Liver (tissue), 9 donors: Measurements from ENCODE around the gene KCNQ4. TPM values are rescaled to one million over a fixed set of nuclear protein-coding genes. Genes with fewer than 3 reads are reported as not detected.

Source experiments
- DNase-seq: peaks from one replicate; pipeline ENCODE4 v3.0.0-alpha.2; 2017; ENCODE audit warnings: low spot score
- H3K27ac ChIP-seq, 2 donors: one replicate each; pipeline ENCODE4 v1.7.0; 2013; ENCODE audit warnings: inconsistent platforms in 2 of 2, low read length in 2 of 2, control low read depth in 1 of 2, low read depth in 1 of 2, mild to moderate bottlenecking in 1 of 2
- H3K27me3 ChIP-seq, 4 donors: one replicate each; pipeline versions ENCODE4 v1.6.1 to v1.7.0; 2013; ENCODE audit warnings: low read length in 3 of 4, inconsistent platforms in 1 of 4, mild to moderate bottlenecking in 1 of 4, moderate library complexity in 1 of 4; ENCODE audit not compliant: control insufficient read depth in 4 of 4, insufficient read depth in 4 of 4
- H3K36me3 ChIP-seq, 4 donors: one replicate each; pipeline versions ENCODE4 v1.6.1 to v1.7.0; 2013; ENCODE audit warnings: low read length in 3 of 4, mild to moderate bottlenecking in 3 of 4, low read depth in 1 of 4, moderate library complexity in 1 of 4; ENCODE audit not compliant: control insufficient read depth in 4 of 4, insufficient read depth in 3 of 4
- H3K4me1 ChIP-seq, 4 donors: one replicate each; pipeline versions ENCODE4 v1.6.1 to v1.7.0; 2013; ENCODE audit warnings: low read length in 3 of 4, mild to moderate bottlenecking in 3 of 4, moderate library complexity in 1 of 4; ENCODE audit not compliant: control insufficient read depth in 4 of 4, insufficient read depth in 4 of 4
- H3K4me3 ChIP-seq, 3 donors: one replicate each; pipeline versions ENCODE4 v1.6.1 to v1.7.0; 2013; ENCODE audit warnings: low read length in 3 of 3, control low read depth in 1 of 3, low read depth in 1 of 3, mild to moderate bottlenecking in 1 of 3
- H3K9ac ChIP-seq, 2 donors: one replicate each; pipeline ENCODE4 v1.7.0; 2013; ENCODE audit warnings: low read length in 2 of 2, mild to moderate bottlenecking in 2 of 2, moderate library complexity in 2 of 2, control low read depth in 1 of 2, low read depth in 1 of 2
- H3K9me3 ChIP-seq, 4 donors: one replicate each; pipeline versions ENCODE4 v1.6.1 to v1.7.0; 2013; ENCODE audit warnings: low read length in 3 of 4; ENCODE audit not compliant: control insufficient read depth in 4 of 4
- EGR1 ChIP-seq, 2 donors: IDR thresholded peaks; 2 replicates each; pipeline ENCODE4 v1.6.1; 2016 to 2018; ENCODE audit warnings: antibody characterized with exemption in 2 of 2, low read depth in 2 of 2
- FOXA1 ChIP-seq: IDR thresholded peaks from 2 replicates; pipeline ENCODE4 v1.6.1; 2016; ENCODE audit warnings: antibody characterized with exemption
- FOXA2 ChIP-seq: IDR thresholded peaks from 2 replicates; pipeline ENCODE4 v1.6.1; 2016; ENCODE audit warnings: antibody characterized with exemption
- GABPA ChIP-seq, 2 donors: IDR thresholded peaks in 1 of 2; conservative IDR thresholded peaks in 1 of 2; 2 replicates each; pipeline ENCODE4 v1.6.1; 2016; ENCODE audit warnings: antibody characterized with exemption in 2 of 2, mild to moderate bottlenecking in 1 of 2, moderate library complexity in 1 of 2
- HNF4A ChIP-seq, 2 donors: conservative IDR thresholded peaks; 2 replicates each; pipeline ENCODE4 v1.6.1; 2016; ENCODE audit warnings: antibody characterized with exemption in 2 of 2, mild to moderate bottlenecking in 2 of 2
- HNF4G ChIP-seq: IDR thresholded peaks from 2 replicates; pipeline ENCODE4 v1.6.1; 2016; ENCODE audit warnings: antibody characterized with exemption
- JUND ChIP-seq, 2 donors: IDR thresholded peaks; 2 replicates each; pipeline ENCODE4 v1.6.1; 2016; ENCODE audit warnings: antibody characterized with exemption in 2 of 2
- MAX ChIP-seq: IDR thresholded peaks from 2 replicates; pipeline ENCODE4 v1.6.1; 2016; ENCODE audit warnings: antibody characterized with exemption
- NR2F2 ChIP-seq: IDR thresholded peaks from 2 replicates; pipeline ENCODE4 v1.6.1; 2016; ENCODE audit warnings: antibody characterized with exemption
- RAD21 ChIP-seq, 2 donors: IDR thresholded peaks; 2 replicates each; pipeline ENCODE4 v1.6.1; 2016; ENCODE audit warnings: antibody characterized with exemption in 2 of 2, mild to moderate bottlenecking in 2 of 2
- REST ChIP-seq: IDR thresholded peaks from 2 replicates; pipeline ENCODE4 v1.6.1; 2016; ENCODE audit warnings: antibody characterized with exemption, mild to moderate bottlenecking
- RXRA ChIP-seq, 2 donors: IDR thresholded peaks; 2 replicates each; pipeline ENCODE4 v1.6.1; 2017 to 2018; ENCODE audit warnings: antibody characterized with exemption in 2 of 2, mild to moderate bottlenecking in 1 of 2
- SP1 ChIP-seq: IDR thresholded peaks from 2 replicates; pipeline ENCODE4 v1.6.1; 2018; ENCODE audit warnings: antibody characterized with exemption, mild to moderate bottlenecking
- TAF1 ChIP-seq: conservative IDR thresholded peaks from 2 replicates; pipeline ENCODE4 v1.6.1; 2016; ENCODE audit warnings: antibody characterized with exemption, mild to moderate bottlenecking
- YY1 ChIP-seq: IDR thresholded peaks from 2 replicates; pipeline ENCODE4 v1.6.1; 2016; ENCODE audit warnings: antibody characterized with exemption, mild to moderate bottlenecking
- WGBS: extraction: QIAGEN DNeasy Blood & Tissue Kit; methylation state at CpG from one replicate; pipeline ENCODE4 v1.1.7; 2013; 5-methylcytosine and 5-hydroxymethylcytosine counted together
- polyA plus RNA-seq, 2 donors: library from polyadenylated mRNA; stranded (reverse) in 1 of 2; unstranded in 1 of 2; fragments of 200-250 nt in 1 of 2; fragments of >200 nt in 1 of 2; fragmentation: Nextera tagmentation in 1 of 2; extraction: Ambion mirVana in 1 of 2; gene quantifications; one replicate each; pipeline versions ENCODE4 v1.2.1 to v1.2.3, GENCODE V29; 2013 to 2015
- total RNA-seq, 2 donors: library from RNA; depleted of rRNA; stranded (reverse); fragments of >200 nt; gene quantifications; one replicate each; pipeline ENCODE4 v1.2.3, GENCODE V29; 2014
- TF ChIP-seq, protein P1 (sequence below): IDR thresholded peaks from 2 replicates; pipeline ENCODE4 v1.6.1; 2016; ENCODE audit warnings: antibody characterized with exemption
- TF ChIP-seq, protein P2 (sequence below): IDR thresholded peaks from 2 replicates; pipeline ENCODE4 v1.6.1; 2016; ENCODE audit warnings: antibody characterized with exemption
- TF ChIP-seq, protein P3 (sequence below): fragments of 150-350 bp; IDR thresholded peaks from 2 replicates; pipeline ENCODE4 v1.5.1; 2017; ENCODE audit warnings: improper control_type of control experiment, low read depth, low read length; ENCODE audit not compliant: missing input control
- donor health status: healthy.
- donor health status: healthy.
- donor health status: healthy.
- donor health status: healthy.
- donor health status: healthy.

KCNQ4 gene
- total and polyA plus RNA-seq, 4 donors = 0.10 to 2.1 (median 0.27) TPM

- 38% methylated on average over 5 of the region's 5 CpGs for WGBS
- Histone ChIP-seq H3K36me3 (peaks cover 3 to 31% (median 17%) of the 10 kb centered on the region in 4 donors), H3K27ac (peak overlapping the region; percentile 38 to 64), H3K9ac (no peak overlapping the region), H3K4me1 (peaks cover 0 to 43% (median 29%) of the 10 kb centered on the region in 4 donors), H3K4me3 (no peak overlapping the region), H3K9me3 (no peaks in the 10 kb centered on the region), H3K27me3 (no peaks in the 10 kb centered on the region)
- TF ChIP-seq, protein P1, sequence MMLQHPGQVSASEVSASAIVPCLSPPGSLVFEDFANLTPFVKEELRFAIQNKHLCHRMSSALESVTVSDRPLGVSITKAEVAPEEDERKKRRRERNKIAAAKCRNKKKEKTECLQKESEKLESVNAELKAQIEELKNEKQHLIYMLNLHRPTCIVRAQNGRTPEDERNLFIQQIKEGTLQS = peak; percentile 87
- TF ChIP-seq RXRA (IDR thresholded peaks at IDR 0.05) (peak; percentile 79 to 85), HNF4G (peak; percentile 78), NR2F2 (peak; percentile 35), YY1 (peak; percentile 59), EGR1 (IDR thresholded peaks at IDR 0.05; ENCODE audit: low read depth in 2 of 2) (peak in 1 of 2 donors; percentile 34), HNF4A (conservative IDR thresholded peaks at IDR 0.05) (peak; percentile 89 to 92), RAD21 (IDR thresholded peaks at IDR 0.05) (peak; percentile 26 to 55), GABPA (IDR thresholded peaks at IDR 0.05 in 1 of 2, conservative IDR thresholded peaks at IDR 0.05 in 1 of 2) (peak in 1 of 2 donors; percentile 34), TAF1 (peak; percentile 25), SP1 (peak; percentile 77), FOXA1 (no peak), FOXA2 (peak; percentile 18), REST (no peak), JUND (IDR thresholded peaks at IDR 0.05) (peak; percentile 70 to 89), MAX (peak; percentile 35)
- TF ChIP-seq, protein P2, sequence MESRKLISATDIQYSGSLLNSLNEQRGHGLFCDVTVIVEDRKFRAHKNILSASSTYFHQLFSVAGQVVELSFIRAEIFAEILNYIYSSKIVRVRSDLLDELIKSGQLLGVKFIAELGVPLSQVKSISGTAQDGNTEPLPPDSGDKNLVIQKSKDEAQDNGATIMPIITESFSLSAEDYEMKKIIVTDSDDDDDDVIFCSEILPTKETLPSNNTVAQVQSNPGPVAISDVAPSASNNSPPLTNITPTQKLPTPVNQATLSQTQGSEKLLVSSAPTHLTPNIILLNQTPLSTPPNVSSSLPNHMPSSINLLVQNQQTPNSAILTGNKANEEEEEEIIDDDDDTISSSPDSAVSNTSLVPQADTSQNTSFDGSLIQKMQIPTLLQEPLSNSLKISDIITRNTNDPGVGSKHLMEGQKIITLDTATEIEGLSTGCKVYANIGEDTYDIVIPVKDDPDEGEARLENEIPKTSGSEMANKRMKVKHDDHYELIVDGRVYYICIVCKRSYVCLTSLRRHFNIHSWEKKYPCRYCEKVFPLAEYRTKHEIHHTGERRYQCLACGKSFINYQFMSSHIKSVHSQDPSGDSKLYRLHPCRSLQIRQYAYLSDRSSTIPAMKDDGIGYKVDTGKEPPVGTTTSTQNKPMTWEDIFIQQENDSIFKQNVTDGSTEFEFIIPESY = peak; percentile 67
- TF ChIP-seq, protein P3, sequence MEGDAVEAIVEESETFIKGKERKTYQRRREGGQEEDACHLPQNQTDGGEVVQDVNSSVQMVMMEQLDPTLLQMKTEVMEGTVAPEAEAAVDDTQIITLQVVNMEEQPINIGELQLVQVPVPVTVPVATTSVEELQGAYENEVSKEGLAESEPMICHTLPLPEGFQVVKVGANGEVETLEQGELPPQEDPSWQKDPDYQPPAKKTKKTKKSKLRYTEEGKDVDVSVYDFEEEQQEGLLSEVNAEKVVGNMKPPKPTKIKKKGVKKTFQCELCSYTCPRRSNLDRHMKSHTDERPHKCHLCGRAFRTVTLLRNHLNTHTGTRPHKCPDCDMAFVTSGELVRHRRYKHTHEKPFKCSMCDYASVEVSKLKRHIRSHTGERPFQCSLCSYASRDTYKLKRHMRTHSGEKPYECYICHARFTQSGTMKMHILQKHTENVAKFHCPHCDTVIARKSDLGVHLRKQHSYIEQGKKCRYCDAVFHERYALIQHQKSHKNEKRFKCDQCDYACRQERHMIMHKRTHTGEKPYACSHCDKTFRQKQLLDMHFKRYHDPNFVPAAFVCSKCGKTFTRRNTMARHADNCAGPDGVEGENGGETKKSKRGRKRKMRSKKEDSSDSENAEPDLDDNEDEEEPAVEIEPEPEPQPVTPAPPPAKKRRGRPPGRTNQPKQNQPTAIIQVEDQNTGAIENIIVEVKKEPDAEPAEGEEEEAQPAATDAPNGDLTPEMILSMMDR = no peak
- no peak for DNase-seq
Observed at GRCh38 chr1:40748841-40749718, 34.5 kb upstream of the KCNQ4 start.
